NCI-H446 (cell line): ENCODE results near the gene TOP1.
"Not testable (repeated sequence)": the region's sequence is repeated elsewhere in the genome, so short reads cannot be mapped to it uniquely, and the experiment has no call there.

ENCODE experiments used
- DNase-seq, 2 experiments: peaks; one replicate each; lab custom pipeline; 2025; lab: John Stamatoyannopoulos, UW

Gene TOP1

GRCh38 chr20:41003936-41004294, 24.7 kb upstream of the TOP1 start:
- not testable (repeated sequence) for DNase-seq

DNA sequence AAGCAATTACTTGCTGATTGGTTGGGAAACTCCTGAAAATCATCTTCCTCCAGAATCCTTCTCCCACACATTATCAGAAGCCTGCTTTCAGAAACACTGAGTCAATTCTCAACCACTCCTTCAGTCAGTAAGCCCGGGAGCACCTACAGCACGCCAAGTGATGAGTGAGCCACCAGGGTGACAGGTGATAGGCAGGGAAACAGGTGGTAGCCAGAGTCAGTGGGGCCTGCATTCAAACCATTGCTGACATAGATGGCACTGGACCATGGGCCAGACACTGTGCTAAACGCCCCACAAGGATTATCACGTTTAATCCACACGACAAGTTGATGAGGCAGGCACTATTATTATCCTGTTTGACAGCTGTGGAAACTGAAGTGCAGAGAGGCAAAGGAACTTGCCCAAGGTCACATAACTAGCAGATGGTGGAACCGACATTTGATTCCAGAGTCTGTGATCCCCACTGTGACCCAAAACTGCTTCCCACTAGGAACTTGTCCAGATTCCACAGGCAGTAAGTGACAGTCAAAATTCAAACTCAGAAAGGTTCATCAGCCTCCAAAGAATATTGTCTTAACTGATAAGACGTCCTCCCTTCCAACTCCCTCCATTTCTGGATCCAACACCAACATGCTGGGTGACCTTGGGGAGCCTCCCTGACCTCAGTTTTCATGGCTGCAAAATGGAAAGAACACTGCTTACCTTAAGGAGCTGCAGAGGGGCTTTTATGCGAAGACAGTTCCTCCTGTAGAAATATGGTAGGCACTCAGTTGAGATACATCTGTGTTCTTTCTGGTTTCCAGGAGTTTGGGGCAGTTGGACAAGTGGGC, 23.9 kb upstream of the TOP1 start:
- peak in 1 of 2 experiments; percentile 42 for DNase-seq

- peak; percentile 70 to 92 for DNase-seq
Measured at GRCh38 chr20:41005361-41005729, 23.3 kb upstream of the TOP1 start.

- peak; percentile 12 to 71 for DNase-seq
Measured at GRCh38 chr20:41006126-41006935, 22.3 kb upstream of the TOP1 start.

GRCh38 chr20:41006936-41007474, 21.6 kb upstream of the TOP1 start:
- DNase-seq: no peak

- DNase-seq: no peak
Measured at GRCh38 chr20:41007481-41007880, 21.1 kb upstream of the TOP1 start.

- no peak for DNase-seq
Measured at GRCh38 chr20:41009946-41010345, 18.7 kb upstream of the TOP1 start.

- DNase-seq: no peak
Measured at GRCh38 chr20:41011551-41012067, 17.0 kb upstream of the TOP1 start.

DNA sequence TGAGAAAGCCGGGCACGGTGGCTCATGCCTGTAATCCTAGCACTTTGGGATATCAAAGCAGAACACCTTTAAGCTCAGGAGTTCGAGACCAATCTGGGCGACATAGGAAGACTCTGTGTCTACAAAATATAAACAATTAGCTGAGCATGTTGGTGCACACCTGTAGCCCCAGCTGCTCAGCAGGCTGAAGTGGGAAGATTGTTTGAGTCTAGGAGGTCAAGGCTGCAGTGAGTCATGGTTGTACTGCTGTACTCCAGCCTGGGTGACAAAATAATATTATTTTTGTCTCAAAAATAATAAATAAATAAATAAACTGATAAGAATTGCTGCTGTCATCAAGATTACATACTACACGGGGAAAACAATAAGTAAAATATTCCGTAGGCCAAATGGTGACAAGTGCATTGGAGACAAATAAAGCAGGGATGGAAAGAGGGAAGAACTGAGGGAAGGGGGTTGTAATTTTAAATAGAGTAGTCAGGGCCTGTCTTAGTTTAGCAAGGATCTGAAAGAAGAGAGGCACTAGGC, 14.0 kb upstream of the TOP1 start:
- DNase-seq: no peak

GRCh38 chr20:41017448-41018042, 11.1 kb upstream of the TOP1 start:
- no peak for DNase-seq

GRCh38 chr20:41018153-41018552, 10.5 kb upstream of the TOP1 start:
- DNase-seq: no peak

- DNase-seq: no peak
Measured at GRCh38 chr20:41023549-41023948, 5.1 kb upstream of the TOP1 start.

- DNase-seq: no peak
Measured at GRCh38 chr20:41027366-41027765, 1.3 kb upstream of the TOP1 start.

DNA sequence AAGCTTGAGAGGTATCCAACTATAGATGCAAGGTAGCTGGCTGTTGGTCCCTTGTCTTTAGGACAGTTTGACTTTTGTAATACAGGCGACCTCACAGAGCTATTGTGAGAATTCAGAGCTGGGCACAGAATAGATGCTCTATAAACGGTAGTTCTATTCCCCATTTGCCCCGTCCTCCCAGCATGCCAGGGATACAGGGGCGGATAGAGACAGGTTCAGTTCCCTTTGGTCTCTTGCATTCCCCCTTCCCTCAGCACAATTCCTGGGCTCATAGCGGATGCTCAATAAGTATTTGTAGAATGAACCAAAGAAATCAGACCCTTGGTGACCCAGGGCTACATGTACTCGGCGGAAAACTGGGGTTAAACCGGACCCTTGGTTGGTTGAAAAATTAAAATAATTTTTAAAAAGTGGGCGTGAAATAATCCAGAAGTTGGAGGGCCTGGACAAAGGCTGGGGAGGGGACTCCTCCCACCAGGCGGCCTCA, 707 bp upstream of the TOP1 start:
- peak in 1 of 2 experiments; percentile 19 for DNase-seq

DNA sequence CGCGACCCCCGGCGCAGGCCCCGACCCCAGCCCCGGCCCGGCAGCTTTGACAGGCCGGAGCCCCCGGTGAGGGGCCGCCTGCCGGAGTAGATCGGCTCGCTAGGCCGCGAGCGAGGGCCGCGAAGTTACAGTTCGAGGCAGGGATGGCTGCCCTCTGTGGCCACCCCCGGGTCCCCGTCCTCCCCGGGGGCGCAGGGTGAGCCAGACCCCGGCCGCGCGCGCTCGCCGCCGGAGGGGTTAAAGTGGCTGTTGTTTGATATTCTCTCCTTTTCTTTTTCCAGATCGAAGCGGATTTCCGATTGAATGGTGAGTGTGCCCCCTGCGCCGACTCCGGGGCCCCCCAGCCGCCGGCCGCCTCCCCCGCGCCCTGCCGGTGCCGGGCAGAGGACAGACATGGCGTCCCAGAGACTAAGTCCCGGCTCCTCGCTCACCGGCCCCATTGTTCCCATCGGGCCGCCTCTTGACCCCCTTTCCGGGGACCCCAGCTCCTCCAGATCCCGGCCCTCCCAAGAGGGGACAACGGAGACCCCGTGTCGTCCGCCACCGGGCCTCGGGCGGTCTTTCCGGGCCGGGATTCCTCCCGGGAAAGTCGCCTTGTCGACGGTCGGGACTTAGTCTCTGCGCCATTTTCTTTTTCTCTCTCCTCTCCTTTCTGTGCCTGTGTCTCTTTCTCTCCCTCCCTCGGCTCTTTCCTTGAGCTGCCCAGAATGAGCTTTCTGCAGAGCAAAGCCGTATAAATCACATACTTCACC, 704 bp downstream of the TOP1 start:
- DNase-seq: peak in 1 of 2 experiments; percentile 14

GRCh38 chr20:41030061-41030460, 1.4 kb downstream of the TOP1 start:
- DNase-seq: no peak

DNA sequence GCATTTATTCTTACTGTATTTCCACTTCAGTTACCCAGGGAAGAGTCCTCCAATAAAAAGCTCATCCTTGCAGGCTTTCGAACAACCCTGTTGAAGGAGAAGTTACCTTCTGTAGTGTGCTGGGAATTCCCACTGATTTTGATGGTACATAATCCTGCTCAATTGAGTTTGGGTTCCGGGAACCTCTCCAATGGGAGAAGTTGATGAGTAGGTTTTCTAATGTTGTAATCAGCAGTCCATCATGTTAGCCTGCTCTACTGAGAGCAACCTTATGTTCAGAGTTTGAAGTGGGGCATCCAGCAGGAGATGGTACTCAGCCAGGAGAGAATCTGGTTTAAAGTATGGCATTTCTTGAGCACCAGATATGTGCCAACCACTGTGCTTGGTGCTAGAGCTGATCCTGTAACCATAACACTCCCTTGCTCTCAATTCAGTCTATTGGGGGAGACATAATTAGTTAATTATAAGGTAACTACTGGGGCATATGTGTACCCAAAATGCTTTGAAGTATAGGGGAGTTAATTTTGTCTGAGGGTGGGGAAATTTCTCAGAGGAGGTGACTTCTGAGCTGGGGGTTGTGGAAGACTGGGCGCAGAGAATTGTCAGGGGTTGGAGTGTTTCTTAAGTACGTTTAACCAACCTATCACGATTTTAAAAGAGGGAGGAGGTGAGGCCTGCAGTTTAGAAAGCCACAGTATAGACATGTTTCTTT, 2.1 kb downstream of the TOP1 start:
- peak in 1 of 2 experiments; percentile 41 for DNase-seq

GRCh38 chr20:41031243-41031619, 2.6 kb downstream of the TOP1 start:
- DNase-seq: no peak

DNA sequence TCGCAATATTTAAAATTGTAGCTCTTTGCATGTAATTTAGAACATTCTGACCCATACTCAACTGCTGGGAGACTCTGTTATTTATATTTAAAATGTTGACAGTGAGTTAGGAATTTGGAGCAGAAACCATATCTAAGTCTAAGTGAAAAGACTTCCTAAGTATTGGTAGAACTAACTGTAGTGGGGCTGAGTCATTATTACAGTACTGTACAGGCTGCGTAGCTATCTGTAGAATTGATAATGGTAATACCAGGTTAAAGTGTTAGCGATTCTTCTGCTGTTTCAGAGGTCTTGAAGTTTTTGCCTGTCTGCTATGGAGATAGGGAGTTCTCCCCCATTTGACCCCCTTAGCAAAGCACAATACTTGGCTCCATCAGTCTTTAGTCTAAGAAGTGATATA, 3.6 kb downstream of the TOP1 start:
- no peak for DNase-seq

DNA sequence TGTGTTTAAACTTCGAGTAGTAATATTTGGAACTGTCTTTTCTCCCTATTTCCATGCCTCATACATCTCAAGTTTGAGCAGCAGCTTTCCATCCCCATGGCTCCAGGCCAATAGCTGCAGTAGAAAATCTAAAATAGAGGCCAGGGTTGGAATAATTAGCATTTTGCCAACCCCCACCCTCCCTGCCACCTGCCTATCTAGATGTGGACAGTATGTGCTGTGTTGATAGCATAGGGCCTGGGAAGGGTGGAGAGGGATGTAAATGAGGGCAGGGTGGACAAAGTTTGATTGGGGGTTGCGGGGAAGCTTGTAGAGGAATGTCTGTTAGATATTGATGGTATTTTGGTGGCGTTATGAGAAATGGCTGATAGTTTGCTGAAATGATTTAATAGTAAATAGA, 5.6 kb downstream of the TOP1 start:
- peak in 1 of 2 experiments; percentile 27 for DNase-seq

- DNase-seq: no peak
Measured at GRCh38 chr20:41035207-41035606, 6.6 kb downstream of the TOP1 start.
